Activated CD8-positive, alpha-beta memory T cell treated with anti-CD3 and anti-CD28 coated beads, Interleukin-2, amount 50 U/mL, for 4 hours (primary cell): ENCODE data around the gene CYBB.

ENCODE experiments used
- DNase-seq: peaks from one replicate; pipeline ENCODE4 v3.0.0-alpha.2; 2020

CYBB gene

DNA sequence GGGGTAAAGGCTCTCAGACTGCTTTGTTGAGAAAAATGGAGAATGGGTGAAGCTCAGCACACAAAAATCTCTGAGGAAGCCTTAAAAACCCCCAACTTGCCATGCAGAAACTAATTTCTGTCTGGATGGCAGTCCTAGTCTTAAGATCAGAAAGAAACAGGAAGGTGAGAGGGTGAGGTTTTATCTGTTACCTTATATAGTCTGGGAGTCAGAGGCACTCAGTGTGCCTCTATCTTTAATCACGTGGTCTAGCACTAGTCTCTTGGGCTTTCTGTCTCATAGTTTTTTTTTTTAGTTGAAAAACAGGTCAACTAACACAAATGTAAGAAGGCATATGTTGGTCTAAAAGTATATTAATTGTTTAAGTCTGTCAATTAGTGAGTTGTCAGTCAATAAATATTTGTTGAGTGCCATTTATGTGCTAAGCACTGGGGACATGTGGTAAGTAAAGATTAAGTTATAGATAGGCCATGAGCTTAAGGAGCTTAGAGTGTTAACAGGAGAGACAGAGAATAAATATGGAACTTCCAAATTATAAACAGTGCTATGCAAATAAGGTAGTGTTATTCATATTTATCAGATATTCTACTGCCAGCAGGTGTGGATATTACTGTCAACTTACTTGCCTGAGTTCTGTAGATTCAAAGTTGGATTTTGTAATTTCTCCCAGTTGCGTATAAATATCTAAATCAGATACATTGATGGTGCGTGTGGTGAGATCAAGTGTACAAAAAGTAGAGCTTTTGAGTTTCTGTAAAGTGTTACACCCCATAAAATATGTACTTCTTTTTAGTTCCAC, 7.0 kb downstream of the CYBB start:
- DNase-seq: no peak

DNA sequence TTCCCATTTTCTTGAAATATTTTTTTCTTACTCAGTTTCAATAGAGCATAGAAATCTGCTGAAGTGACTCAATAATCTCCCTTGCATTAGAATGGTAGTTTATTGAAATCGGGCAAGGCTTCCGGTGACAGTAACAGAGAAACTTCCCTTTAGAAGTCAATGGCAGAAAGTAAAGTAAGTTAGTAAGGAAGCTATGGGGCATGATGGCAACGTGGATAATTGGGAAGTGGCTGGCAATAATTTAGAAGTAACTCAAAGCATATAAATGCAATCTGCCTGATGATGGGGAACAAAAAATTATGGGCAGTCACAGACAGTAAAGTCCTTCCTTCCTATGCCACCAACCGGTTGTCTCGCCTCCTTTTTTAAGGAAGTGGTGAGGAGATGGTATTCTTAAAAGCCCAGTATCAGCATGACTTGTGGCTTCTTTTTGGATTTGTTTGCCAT, 7.6 kb downstream of the CYBB start:
- DNase-seq: no peak

DNA sequence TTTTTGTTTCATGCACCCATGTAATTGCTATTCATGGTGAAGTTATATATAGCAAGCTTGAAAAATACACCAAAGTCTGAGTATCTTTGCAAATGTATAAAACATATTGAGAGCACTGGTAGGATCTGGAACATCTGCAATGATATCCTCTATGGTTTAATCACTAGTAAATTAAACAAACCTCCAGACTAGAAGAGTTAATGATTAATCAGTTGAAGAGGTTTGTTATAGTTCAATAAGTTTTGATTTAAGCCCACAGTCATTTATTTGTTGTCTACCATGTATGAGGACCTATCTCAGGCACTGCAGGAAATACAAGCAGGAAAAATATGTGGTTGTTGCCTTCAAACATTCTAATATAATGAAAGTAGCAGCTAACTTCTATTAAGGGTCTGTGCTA, 16.5 kb downstream of the CYBB start:
- DNase-seq: no peak

DNA sequence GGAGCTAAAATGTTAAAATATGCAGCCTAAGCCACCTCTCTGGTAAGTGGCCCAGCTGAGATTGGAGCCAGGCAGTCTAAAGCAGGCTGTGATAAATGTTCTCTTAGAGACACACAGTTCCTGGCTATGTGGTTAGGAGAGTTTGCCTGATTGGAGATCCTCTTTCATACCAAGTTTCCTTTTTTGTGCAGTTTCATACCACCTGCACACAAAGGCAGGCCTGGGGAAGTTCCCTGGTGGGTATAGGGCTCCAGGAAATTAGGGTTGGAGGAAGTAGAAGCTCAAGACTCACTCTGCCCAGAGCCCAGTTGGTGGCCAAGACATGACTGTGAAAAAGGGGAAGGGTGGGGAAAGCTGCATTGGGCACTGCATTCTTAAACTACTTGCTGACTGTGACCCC, 16.9 kb downstream of the CYBB start:
- no peak for DNase-seq

DNA sequence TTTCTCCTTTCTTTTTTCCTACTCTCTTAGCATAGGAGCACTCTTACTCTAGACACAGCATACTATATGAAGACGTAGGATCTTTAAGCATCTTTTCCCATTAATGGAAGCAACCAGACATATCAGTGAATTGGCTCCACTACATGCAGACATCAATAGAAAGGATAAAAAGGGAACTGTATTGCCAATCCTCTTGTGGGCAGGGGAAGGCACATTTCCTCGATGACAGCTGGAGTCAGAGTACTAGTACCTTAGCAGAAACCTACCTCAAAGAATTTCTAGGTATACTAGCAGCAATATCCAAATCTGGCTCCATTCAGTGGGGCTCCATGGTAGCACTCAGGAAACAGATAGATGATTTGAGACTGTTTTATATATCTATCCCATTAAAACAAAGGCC, 20.1 kb downstream of the CYBB start:
- no peak for DNase-seq

- DNase-seq: no peak
Observed at GRCh38 chrX:37800717-37801116, 20.9 kb downstream of the CYBB start.

DNA sequence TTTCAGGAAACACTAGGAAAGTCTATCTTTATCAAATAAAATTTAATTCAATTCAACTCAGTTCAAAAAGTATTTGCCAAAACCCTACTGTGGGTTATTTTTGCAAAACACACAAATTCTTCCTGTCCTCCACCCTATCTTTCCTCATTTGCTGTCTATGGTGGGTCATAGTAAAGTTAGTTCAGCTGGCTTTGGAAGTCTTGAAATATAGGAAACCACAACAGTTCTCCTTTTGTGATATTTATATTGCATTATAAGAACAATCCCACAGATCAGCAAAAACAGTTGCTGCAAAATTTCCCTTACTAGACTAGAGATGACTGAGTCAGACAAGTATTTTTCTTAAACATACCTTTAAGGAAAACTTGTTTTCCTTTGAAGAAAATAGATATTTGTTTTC, 22.2 kb downstream of the CYBB start:
- no peak for DNase-seq

DNA sequence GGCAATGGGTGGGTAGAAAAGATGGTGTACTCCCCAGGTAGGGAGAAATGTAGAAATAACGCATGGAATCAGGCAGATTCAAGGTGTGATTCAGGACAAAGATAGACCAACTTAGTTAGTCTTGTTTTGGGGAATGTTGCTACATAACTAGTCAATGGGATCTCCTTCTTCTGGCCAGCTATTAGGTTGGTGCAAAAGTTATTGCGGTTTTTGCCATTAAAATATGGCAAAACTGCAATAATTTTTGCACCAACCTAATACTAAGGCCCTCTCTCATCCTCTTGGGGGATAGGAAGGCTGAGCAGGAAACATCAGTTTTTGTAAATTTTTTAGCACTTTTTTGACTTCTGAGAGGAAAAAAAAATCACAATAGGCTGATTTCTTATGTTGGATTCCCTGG, 23.2 kb downstream of the CYBB start:
- no peak for DNase-seq

GRCh38 chrX:37809970-37810369, 30.1 kb downstream of the CYBB start:
- DNase-seq: no peak

DNA sequence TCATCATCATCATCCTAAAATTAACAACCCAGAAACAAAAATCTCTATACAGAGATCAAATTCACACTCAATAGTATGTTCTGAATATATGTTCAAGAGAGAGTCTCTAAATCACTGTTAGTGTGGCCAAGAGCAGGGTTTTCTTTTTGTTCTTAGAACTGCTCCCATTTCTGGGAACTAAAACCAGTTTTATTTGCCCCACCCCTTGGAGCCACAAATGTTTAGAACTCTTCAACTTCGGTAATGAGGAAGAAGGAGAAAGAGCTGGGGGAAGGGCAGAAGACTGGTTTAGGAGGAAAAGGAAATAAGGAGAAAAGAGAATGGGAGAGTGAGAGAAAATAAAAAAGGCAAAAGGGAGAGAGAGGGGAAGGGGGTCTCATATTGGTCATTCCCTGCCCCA, 32.3 kb downstream of the CYBB start:
- DNase-seq: no peak

GRCh38 chrX:37813570-37813969, 33.7 kb downstream of the CYBB start:
- no peak for DNase-seq

GRCh38 chrX:37815366-37815765, 35.5 kb downstream of the CYBB start:
- DNase-seq: no peak

GRCh38 chrX:37816766-37817165, 36.9 kb downstream of the CYBB start:
- DNase-seq: no peak

DNA sequence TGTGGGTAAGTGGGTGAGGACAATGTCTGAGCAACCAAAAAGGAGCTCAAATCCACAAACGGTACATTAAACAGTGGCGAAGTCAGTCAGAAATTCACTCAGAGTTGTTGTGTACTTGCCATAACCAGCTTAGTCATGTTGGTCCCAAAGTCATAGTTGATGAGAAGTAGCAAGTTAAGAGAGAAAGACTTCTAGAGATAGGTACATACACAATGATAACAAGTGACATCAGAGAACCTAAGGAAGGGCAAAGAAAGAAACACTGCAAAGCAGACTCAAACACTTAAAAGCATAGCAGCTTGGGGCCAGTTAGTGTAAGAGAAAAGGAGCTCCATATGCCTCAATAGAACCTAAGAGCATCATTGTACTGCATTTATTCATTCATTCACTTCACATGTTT, 37.3 kb downstream of the CYBB start:
- DNase-seq: no peak

DNA sequence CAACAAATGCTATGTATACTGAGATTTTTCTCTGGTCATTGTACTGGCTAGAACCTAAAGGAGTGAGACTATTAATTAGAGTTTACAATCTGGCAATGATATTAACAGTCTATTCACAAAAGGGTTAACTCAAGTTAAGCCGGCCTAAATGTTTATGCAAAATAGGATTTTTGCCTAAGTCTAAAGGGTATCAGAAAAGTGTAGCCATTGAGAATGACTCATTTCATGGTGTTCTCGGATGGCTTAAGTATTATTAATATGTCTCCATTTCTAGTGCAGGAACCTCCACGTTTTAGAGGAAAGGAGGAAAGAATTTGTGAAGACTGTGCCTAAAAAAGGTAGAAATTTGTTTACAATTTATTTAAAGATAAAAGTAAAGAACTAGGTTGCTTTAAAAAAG, 37.7 kb downstream of the CYBB start:
- no peak for DNase-seq

DNA sequence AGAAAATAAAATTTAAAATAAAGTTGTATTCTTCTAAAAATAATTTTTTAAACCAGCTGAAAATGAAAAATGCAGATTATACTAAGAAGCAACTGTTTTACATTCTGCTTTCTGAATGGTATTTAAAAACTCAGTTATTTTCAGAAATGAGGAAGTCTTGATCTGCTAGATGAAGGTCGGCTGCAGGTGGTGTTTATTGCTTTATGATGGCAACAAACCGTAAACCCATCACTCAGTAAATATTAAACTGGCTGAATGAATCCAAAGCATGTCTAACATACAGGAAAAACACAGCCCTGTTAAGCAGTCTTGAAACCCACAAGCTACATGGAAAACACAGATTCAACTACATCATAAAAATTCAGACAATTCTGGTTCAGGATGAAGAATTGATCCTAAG, 38.2 kb downstream of the CYBB start:
- DNase-seq: no peak

- DNase-seq: no peak
Observed at GRCh38 chrX:37820646-37821045, 40.8 kb downstream of the CYBB start.

- no peak for DNase-seq
Observed at GRCh38 chrX:37824491-37825214, 44.8 kb downstream of the CYBB start.

DNA sequence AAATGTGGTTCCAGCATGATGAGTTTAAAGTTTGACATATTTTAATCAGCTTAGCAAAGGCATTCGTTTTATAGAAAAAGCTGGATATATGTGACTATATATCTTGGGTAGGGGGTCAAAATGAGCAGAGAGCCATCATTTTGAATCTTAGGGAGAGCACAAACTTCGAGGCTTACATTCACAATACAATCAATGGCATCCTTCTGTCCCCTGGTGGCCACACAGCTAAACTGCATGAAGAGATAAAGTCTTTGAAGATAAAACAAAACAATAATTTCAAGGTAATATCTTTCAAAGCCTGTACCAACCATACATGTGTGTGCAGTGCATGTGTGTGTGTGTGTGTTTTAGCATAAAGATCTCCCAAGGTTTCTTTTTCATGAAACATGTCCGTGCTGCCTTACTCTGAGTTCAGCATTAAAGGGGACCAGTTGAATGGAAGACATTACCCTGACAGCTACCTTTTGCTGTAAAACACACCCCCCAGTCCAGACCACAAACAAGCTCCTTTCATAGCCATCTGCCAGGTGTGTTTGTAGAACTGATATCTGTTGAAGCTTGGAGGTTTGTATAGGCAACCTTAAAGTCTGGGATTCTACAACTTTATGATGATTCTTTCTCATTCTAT, 45.5 kb downstream of the CYBB start:
- peak; percentile 53 for DNase-seq

- no peak for DNase-seq
Observed at GRCh38 chrX:37829721-37830120, 49.9 kb downstream of the CYBB start.

DNA sequence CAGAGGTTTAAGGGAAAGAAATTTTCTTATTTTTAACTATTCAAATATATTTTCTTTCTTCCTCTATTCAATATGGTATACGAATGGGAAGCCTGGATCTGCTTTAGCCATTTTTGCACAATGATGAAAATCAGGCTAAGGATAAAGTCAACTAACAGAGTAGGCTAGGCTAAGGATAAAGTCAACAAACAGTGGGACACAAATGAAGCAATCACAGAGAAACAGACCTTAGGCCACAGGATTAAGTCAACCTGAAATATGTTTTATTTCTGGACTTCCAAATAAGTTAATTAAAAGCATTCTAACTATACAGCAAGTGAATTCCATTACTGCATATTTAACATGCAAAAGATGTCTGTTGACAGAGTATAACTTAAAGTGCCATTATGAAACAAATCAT, 50.5 kb downstream of the CYBB start:
- DNase-seq: no peak

DNA sequence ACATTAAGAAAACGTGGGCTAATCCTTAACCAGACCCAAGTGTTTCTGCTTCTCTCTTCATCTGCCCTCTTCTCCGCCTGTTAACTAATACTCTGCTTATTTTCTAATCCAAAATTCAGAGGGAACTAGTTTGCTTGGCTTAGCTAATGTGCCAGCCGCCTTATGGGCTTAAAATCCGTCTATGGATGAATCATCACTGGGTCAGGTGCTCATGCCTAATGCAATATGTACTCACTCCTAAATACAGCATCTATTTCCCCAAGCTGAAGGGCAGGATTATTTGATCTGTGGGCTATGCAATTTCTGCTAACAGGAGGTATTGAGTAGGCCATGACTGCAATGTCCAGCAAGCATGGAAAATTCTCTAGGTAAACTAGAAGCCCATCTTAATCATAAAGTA, 55.1 kb downstream of the CYBB start:
- no peak for DNase-seq

- no peak for DNase-seq
Observed at GRCh38 chrX:37840931-37841330, 61.1 kb downstream of the CYBB start.

GRCh38 chrX:37844622-37845021, 64.8 kb downstream of the CYBB start:
- DNase-seq: no peak
